T1000 (cell line): Measurements from ENCODE around the gene MLX.

Source experiments
- DNase-seq: peaks from one replicate; lab custom pipeline; 2025; ENCODE audit warnings: mixed read lengths; lab: John Stamatoyannopoulos, UW

MLX gene

GRCh38 chr17:42566883-42567573 lies at the start of gene MLX:
Gene MLX, plus strand, starts transcription at chr17:42567100. Its CDS starts 25 bp downstream, at chr17:42567125.
- peak; percentile 93 for DNase-seq

- DNase-seq, result peak; percentile 85
These were observed 49.4 kb upstream of the MLX start for GRCh38 chr17:42517516-42517915.

- DNase-seq, result peak; percentile 77
These were observed 48.7 kb upstream of the MLX start for GRCh38 chr17:42518046-42518754.

- DNase-seq, result no peak
These were observed 48.0 kb upstream of the MLX start for GRCh38 chr17:42518755-42519545.

GRCh38 chr17:42519546-42520491 lies 47.1 kb upstream of the MLX start:
- DNase-seq, result peak; percentile 89

GRCh38 chr17:42520540-42520951 lies 46.4 kb upstream of the MLX start:
- no peak for DNase-seq

- no peak for DNase-seq
These were observed 45.9 kb upstream of the MLX start for GRCh38 chr17:42521036-42521435.

- no peak for DNase-seq
These were observed 45.1 kb upstream of the MLX start for GRCh38 chr17:42521666-42522262.

- no peak for DNase-seq
These were observed 44.6 kb upstream of the MLX start for GRCh38 chr17:42522263-42522790.

GRCh38 chr17:42522798-42523278 lies 44.1 kb upstream of the MLX start:
- DNase-seq, result no peak

GRCh38 chr17:42525221-42525620 lies 41.7 kb upstream of the MLX start:
- DNase-seq, result no peak

- no peak for DNase-seq
These were observed 40.9 kb upstream of the MLX start for GRCh38 chr17:42526031-42526444.

- DNase-seq, result no peak
These were observed 39.0 kb upstream of the MLX start for GRCh38 chr17:42527932-42528331.

GRCh38 chr17:42529061-42529460 lies 37.8 kb upstream of the MLX start:
- DNase-seq, result no peak

GRCh38 chr17:42530952-42531454 lies 35.9 kb upstream of the MLX start:
- no peak for DNase-seq

- DNase-seq, result no peak
These were observed 35.2 kb upstream of the MLX start for GRCh38 chr17:42531455-42532354.

- DNase-seq, result no peak
These were observed 31.5 kb upstream of the MLX start for GRCh38 chr17:42535155-42536047.

GRCh38 chr17:42536048-42536371 lies 30.9 kb upstream of the MLX start, which contains the start of gene NAGLU:
Gene NAGLU, plus strand, starts transcription at chr17:42536241. Its CDS starts 32 bp downstream, at chr17:42536273.
- DNase-seq, result peak; percentile 86
